COLO829 (cell line): ENCODE data around the gene NFKBIE.
A peak's percentile ranks its signal among the peaks of the same experiment; 100 is the strongest.

ENCODE experiments used
- DNase-seq: peaks from one replicate; pipeline ENCODE4 v3.0.0; 2012; ENCODE audit warnings: low spot score

Gene NFKBIE

DNA sequence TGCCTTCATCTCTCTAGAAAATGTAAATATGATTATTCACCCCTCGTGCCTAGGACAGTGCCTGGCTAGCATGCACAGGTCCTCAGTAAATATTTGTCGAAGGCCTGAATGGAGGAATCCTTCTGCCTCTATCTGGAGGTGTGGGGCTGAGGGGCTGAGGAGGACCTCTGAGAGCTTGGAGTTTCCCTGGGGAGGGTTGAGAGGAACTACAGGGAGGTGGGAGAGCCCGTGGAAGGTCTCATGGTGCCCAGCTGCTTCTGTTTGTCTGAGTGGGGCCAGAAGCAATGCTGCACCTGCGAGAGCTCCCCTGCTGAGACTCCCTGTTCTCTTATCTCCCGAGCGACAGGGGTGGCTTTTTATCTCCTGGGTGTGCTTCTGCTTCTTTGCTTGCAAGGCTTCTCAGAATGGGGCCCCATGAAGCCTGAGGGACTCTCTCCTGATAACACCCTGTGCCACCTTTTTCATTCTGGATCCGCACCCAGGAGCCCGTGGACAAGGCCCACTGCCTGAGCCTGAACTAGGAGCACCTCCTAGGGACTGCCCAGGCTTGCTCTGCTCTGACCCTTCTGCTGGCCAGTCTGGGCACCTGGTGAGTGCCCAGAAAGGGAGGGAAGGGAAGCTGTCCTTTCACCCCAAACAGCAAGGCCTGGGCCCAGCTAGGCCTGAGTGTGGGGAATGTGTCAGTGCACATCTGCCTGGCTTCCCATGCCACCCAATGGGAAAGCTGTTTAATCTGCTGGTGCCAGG, 39.6 kb downstream of the NFKBIE start:
- DNase-seq = no peak

DNA sequence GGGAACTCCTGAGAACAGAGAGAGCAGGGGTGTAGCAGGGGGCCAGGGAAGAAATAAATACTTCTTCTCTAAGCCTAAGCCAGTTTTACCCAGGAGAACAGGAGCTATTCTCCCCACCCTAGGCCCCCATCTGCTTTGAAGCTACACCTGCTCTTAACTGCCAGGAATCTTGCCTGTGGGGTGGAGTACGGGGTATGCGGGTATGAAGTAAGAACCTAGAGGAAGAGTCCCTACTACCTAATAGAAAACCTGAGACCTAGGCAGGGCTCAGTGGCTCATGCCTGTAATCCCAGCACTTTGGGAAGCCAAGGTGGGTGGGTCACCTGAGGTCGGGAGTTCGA, 40.4 kb downstream of the NFKBIE start:
- no peak for DNase-seq

DNA sequence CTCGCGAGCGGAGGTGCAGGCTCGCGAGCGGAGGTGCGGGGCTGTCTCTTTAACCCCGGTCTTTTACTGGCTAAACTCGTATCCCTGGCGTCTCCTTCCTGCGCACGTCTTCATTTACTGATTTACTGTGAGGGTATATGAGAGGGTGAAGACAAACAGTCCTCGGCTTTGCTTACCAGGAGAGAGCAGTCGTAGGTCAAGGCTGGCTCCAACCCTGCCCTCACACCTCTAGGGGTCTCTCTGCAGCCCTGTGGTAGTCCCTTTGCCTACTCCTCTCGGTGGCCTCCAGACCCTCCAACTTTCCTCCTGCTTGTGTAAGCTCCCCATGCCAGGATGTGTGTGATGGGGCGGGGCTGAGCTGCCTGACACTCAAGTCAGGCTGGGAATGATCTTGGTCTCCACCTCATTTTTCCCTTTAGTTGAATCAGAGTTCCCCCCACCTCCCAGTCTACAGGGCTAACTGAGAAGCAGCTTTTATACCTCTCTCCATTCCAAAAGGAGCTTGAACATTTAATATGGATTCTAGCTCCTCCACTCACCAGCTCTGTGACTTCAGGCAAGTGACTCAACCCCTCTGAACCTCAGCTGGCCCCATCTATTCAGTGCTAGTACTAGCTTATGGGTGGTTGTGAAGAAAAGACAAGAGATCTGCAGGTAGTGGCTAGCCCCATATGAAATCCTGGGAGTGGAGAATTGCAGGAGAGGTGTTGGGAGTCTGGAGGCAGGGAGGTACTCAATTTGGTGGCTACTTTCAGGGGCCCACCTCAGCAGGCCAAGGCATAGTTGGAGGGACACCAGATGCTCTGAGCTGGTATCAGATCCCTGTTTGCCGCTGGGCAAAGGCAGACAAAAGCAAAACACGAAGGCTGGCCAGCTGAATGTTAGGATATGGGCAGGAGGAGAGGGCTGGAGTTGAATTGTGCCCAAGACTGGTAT, 41.1 kb downstream of the NFKBIE start:
- peak; percentile 35 for DNase-seq

DNA sequence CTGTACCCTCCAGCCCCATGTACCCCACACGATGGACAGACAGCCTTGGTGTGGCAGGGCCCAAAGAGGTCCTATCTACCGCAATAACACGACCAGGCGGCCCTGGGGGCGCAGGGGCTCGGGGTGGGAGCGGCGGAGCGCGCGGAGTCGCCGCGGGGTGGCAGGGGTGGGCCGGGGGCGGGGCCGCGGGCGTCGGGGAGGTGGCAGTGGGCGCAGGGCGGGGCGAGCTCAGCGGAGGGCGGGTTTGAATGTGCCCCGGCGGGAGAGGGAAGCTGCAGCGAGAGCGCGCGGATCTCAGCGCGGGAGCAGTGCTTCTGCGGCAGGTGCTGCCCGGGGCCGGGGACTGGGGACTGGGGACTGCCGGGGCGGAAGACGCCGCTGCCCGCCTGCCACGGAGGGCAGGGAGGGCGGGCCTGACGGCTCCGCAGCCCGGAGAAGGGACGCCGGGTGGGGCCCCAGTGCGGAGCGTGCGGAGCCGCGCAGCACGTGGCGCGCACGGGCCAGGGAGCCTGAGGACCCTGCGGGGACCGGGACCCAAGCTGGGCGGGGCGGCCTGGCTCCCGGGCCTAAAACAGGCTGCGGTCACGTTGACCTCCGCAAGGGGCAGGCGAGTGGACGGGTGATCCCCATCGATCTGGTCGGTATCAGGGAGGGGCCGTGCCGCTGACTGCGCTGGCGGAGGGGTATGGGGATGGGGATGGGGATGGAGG, 41.9 kb downstream of the NFKBIE start, which contains the start of gene SLC29A1:
Gene SLC29A1 (plus strand): TSS at position 277 of the 710 bp plus-strand sequence. CDS start 3,719 bp downstream, outside the sequence.
- DNase-seq = peak; percentile 84

DNA sequence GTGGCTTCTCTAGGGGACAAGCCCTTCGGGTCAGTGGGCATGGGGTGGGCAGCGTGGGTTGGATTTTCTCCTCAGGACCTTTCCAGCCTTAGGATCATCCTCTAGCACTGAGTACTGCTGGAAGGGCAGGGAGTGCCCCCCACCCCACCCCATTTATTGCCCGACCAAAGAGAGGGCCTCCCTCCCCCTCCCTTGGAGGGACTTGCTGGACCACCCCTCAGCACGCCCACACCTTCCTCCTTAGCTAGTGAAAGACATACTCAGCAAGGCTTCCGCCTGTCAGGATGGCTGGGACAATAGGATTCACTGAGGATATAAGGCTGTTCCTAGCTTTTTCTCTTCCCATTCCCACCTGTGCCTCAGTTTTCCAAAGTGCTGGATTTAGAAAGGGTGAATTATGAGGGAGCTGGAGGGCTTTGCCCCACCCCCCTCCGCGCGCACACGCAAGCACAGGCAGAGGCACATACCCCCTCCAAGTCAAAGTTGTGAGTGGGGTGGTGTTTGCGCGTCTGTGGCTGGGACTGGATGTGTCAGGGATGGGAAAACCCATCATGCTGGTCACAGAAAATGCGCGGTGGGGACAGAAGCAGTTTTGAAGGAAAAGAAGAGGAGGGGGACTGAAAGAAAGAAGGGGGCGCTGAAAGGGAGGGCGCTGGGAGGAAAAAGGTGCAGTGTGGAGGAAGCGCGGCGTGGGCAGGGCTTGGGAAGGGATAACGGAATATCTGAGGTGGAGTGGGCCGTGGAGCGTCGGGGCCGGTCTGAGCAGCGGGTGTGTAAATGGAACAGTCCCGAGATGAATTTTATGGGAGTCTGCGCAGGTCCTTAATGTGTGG, 42.6 kb downstream of the NFKBIE start:
- peak; percentile 36 for DNase-seq

DNA sequence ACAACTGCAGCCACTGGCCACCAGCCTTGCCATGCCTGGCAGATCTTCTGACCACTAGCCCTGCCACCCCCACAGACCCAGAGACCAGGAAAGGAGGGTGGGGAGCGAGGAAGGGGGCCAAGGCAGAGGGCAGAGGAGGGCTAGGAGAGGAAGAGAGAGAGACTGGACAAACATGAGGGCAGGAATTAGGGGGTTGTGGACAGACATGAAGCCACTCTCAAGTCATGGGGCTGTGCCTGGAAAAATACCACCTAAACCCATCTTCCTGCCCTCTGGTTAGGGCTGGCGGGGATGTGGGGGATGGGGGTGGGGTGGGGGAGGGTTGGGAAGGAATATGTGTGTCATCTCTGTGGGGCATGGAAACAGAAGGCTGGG, 43.4 kb downstream of the NFKBIE start:
- no peak for DNase-seq

DNA sequence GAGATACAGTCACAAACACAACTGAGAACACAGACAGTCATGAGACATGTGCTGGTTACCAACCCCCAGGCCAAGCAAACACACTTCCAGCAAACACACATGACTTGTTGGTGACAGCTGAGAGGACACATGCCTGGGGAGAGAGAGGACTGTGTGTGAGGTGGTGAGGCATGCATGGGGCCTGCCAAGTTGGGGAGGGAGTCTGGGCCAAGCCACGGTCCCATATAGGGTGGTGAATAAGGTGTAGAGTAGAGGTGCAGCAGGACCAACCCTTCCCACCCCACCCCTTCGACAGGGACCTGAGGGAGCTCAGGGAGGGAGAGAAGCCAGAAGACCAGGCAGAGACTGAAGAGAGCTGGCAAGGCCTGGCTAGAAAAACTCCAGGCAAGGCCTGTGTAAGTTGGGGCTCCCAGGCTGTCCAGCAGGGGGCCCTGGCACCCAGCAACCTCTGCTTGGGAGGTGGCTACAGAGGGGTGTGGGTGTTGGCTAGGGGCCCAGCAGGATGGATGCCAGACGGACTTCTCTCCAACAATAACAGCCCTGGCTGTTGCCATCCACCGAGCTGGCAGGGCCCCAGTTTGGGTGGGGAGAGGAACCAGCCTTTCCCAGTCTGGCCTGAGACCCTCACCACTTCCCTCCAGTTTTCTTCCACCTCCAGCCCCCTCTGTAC, 43.9 kb downstream of the NFKBIE start:
- no peak for DNase-seq

DNA sequence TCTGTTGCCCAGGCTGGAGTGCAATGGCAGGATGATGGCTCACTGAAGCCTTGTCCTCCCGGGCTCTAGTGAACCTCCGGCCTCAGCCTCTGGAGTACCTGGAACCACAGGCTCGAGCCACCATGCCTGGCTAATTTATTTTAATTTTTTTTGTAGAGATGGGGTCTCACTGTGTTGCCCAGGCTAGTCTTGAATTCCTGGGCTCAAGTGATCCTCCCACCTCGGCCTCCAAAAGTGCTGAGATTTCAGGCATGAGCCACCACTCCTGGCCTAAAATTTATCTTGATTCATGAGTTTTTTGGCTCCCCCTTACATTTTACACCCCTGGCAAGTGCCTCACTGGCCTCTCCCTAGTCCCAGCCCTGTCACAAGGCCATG, 44.4 kb downstream of the NFKBIE start:
- DNase-seq = no peak

DNA sequence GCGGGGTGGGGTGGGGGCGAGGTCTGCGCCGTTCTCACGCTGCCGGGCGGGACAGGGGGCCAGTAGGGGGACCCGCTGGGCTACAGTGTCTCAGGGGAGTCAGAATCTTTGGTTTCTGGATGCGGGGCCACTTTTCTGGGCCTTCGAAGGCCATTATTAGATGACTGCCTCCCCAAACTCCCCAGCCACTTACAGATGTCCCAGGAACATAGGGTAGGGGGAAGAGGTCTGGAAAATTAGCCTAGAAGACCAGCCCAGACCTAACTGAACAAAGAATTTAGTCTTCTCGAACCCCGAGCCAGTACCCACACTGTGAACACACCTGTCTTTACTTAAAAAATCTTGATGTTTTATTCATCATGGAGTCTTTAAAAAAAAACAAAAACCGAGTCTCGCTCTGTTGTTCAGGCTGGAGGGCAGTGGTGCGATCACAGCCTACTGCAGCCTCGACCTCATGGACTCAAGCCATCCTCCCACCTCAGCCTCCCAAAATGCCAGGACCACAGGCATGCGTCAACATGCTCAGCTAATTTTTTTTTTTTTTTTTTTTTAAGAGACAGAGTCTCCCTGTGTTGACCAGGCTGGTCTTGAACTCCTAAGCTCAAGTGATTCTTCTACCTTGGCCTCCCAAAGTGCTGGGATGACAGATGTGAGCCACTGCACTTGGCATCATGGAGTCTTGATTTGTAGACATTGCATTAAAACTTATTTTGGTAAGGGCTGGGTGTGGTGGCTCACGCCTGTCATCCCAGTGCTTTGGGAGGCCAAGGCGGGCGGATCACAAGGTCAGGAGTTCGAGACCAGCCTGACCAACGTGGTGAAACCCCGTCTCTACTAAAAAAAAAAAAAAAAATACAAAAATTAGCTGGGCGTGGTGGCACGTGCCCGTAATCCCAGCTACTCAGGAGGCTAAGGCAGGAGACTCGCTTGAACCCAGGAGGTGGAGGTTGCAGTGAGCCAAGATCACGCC, 45.3 kb downstream of the NFKBIE start:
- no peak for DNase-seq

DNA sequence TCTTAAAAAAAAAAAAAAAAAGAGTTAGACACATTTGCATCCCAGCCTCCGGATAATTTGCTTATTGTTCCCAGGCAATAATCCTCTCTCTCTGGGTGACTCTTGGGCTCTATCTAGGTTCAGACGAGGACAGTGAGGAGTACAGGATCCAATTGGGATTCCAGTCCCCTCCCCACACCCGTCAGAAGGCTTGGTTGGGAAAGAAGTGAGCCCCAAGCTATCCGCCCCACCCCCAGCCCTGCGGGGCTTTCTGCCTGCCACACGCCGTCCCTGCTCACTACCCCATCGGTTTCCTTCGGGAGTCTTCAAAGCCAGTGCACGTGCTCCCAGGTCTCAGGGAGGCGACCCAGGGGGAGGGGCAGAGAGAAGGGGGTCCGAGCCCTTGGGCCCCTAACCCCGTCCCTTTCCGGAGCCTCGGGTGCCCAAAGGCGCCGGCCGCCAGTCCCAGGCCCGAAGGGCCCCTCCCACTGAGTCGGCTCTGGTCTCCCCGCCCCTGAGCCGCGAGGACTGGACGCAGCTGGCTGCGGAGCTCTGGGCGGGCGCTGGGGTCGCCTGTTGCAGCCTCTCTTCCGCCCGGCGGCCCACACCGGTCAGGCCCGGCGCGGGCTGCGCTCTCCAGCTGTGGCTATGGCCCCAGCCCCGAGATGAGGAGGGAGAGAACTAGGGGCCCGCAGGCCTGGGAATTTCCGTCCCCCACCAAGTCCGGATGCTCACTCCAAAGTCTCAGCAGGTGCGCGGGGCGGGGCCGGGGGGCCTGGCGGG, 46.1 kb downstream of the NFKBIE start:
- DNase-seq = no peak

DNA sequence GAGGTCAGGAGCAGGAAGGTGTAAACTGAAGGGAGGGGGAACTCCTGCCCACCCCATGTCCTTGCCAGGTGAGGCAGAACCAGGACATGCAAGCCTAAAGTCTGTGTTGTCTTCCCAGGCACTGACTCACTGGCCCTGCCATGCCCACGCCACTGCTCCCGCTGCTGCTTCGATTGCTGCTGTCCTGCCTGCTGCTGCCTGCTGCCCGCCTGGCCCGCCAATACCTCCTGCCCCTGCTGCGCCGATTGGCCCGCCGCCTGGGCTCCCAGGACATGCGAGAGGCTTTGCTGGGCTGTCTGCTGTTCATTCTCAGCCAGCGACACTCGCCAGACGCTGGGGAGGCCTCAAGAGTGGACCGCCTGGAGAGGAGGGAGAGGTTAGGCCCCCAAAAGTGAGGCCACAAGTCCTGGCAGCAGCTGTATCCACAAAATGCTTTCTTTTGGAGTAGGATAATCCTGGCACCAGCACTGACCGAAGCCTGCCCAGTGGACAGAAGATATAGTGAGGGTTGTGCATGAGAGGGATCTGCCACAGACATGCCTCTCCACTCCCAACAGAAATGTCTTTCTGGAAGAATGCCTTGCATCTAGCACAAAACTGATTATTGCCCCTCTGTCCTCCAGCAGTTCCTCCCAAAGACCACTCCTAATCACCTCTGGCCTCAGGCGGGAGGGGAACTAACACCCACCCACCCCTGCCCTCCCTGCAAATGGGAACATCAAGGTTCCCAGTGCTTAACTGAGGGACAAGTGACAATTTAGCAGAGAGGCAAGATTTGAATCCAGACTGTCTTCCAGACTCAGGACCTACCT, 47.8 kb downstream of the NFKBIE start:
- no peak for DNase-seq

DNA sequence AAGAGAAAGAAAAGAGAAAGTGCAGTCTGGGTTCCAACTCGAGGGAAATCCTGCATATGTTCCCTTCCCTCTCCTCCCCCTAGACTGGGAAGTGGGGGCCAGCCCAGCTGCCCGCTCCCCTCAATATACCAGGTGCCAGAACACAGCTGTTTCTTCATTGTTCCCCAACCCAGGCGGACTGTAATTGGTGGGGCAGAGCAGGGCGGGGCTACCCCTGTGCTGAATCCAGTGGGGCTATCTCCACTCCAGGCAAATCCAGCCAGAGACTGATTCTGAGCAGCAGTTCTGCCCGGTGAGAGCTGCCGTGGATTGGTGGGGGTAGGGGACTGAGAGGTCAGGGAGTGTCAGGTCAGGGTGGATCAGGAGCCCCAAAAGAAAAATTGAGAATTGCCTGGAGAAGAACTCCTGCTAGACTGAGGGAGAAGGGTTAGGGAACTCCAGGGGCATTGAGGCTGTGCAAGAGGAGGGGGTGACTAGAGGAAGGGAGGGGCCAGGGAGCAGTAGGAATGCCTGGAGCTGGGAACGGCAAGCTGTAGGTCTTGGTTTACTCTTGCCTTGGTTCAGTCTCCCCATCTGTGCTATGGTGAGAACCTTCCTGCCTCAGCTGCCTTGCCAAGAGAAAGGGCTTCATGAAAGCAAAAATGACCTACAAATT, 48.5 kb downstream of the NFKBIE start, which contains the start of gene MYMX:
Gene MYMX (plus strand): TSS at position 250 of the 655 bp plus-strand sequence. CDS start 546 bp downstream, outside the sequence.
- DNase-seq = no peak

DNA sequence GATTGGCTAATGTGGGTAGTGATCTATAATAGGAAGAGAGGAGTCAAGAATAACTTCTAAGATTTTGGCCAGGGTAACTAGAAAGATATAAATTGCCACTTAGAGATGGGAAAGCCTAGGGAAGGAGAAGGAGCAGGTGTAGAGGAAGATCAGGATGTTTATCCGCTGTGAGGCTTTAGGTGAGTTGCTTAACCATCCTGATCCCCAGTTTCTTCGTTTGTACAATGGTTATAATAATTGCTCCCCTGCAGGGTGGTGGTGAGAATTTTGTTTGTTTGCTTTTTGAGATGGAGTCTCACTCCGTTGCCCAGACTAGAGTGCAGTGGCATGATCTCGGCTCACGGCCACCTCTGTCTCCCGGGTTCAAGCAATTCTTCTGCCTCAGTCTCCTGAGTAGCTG, 51.0 kb downstream of the NFKBIE start:
- no peak for DNase-seq

DNA sequence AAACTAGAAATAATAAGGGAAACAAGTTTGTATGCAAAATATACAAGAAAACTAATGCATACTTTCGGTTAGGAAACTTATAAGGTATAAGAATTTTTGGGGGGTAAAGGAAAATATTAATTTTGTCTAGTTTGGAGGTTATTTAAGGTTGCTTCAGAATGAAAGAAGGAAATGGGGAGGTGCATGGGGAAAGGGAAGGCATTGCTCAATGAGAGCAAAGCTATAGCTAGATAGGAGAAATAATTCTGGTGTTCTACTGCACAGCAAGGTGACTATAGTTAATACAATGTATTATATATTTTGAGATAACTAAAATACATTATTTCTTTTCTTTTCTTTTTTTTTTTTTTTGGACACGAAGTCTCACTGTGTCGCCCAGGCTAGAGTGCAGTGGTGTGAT, 54.1 kb downstream of the NFKBIE start:
- DNase-seq = no peak
